HG03280 (cell line): ENCODE results near the gene MICU1.
"Not testable (repeated sequence)": the region's sequence is repeated elsewhere in the genome, so short reads cannot be mapped to it uniquely, and the experiment has no call there.

Source experiments
- ATAC-seq: cut with Tn5 transposase; IDR thresholded peaks from one replicate; pipeline ENCODE4 v1.9.1; 2021; ENCODE audit warnings: mild to moderate bottlenecking, moderate library complexity; ENCODE audit not compliant: unreplicated experiment

MICU1 gene, protein sequence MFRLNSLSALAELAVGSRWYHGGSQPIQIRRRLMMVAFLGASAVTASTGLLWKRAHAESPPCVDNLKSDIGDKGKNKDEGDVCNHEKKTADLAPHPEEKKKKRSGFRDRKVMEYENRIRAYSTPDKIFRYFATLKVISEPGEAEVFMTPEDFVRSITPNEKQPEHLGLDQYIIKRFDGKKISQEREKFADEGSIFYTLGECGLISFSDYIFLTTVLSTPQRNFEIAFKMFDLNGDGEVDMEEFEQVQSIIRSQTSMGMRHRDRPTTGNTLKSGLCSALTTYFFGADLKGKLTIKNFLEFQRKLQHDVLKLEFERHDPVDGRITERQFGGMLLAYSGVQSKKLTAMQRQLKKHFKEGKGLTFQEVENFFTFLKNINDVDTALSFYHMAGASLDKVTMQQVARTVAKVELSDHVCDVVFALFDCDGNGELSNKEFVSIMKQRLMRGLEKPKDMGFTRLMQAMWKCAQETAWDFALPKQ

DNA sequence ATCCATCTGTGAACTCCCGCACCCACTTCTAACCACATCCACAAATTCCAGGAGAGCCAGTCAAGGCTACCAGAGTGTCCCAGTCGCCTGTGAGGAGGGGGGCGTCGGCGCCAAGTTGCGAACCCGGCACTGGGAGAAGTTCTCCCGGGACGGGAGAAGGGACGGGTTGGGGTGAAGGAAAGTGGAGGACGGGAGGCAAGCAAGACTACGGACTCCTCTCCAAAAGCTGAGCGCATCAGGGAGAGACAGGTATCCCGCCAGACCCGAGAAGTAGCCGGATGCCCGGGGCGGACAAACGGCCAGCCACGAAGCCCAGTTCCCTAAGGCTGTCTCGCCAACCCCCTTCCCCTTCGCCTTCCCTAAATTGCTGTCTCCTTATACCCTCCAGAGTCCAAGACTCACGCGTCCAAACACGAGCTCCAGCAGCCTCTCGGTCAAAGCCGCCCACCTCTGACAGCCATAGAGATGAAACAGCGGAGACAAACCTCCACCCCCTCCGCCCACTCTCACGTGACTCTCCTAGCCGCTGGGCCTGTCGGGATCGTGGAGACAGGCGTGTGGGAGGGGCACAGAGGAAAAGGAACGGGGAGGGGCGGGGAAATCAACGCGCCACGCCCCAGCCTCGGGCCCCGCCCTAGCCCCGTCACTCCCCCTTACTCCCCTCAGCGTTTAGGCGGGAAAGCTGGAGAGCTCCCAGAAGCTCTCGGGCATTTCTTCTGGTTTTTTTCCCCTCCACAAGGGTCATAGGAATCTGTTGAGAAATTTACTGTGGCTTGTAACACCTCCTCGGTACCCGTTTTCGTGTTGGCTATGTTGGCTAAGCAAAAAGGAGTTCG lies at the start of gene MICU1:
MICU1 (minus strand) TSS at position 472 of the 836 bp plus-strand sequence. CDS start 59,286 bp downstream, outside the sequence.
- ATAC-seq: peak; percentile 97

DNA sequence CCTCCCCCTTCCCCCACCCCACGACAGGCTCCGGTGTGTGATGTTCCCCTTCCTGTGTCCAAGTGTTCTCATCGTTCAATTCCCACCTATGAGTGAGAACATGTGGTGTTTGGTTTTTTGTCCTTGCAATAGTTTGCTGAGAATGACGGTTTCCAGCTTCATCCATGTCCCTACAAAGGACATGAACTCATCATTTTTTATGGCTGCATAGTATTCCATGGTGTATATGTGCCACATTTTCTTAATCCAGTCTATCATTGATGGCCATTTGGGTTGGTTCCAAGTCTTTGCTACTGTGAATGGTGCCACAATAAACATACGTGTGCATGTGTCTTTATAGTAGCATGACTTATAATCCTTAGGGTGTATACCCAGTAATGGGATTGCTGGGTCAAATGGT lies 48.3 kb upstream of the MICU1 start:
- not testable (repeated sequence) for ATAC-seq

DNA sequence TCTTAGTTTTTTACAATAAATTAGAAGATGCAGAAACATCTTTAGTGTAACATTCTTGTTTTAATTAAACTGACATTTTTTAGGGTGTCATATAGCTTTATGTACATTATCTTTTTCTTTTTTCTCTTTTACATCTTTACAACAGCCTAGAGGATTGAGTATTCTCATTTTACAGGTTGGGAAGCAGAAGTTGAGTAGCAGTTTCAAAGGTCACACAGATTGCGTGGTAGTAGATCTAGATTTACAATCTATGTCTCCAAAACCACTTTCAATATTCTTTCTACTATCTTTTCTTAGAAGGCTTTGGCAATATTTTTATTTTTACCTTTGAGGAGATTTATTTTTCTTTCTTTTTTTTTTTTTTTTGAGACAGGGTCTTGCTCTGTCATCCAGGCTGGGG lies 47.4 kb upstream of the MICU1 start:
- no peak for ATAC-seq

DNA sequence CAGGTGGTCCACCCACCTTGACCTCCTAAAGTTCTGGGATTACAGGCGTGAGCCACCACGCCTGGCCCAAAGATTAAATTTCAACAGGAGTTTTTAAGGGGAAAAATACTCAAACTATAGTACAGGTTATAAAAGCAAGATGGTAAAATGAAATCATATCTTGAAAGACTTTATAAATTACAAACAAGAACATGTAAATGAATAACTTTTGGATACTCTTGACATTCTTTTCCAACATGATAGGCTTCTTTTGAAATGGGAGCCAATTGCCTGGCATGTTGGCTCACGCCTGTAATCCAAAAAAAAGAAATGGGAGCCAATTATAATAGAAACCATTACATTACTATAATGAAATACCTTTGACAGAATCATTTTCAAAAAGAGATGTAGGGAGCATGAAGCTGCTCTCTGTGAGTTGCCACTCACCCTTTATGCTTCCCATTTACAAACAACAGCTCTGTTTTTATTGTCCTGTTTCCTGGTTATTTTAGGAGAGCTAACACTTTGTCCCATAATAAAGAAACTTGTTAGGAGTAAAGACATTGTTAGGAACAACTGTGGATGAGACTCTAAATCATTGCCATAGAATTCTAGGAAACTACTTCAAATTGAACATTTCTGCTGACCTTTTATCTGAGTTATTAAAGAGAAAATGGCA lies 41.5 kb upstream of the MICU1 start:
- no peak for ATAC-seq

DNA sequence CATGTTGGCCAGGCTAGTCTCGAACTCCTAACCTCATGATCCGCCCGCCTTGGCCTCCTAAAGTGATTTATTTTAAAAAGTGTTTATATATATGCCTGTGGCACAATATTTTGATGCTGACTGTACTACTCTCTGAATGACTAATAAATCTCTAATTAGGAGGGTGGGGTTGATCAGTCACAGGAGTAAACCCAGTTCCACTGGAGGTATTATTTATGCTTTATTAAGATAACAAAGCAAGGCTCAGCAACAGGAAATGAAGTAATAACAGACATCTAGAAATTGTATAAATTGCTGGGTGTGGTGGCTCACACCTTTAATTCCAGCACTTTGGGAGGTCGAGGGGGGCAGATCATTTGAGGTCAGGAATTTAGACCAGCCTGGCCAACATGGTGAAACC lies 40.0 kb upstream of the MICU1 start:
- no peak for ATAC-seq

DNA sequence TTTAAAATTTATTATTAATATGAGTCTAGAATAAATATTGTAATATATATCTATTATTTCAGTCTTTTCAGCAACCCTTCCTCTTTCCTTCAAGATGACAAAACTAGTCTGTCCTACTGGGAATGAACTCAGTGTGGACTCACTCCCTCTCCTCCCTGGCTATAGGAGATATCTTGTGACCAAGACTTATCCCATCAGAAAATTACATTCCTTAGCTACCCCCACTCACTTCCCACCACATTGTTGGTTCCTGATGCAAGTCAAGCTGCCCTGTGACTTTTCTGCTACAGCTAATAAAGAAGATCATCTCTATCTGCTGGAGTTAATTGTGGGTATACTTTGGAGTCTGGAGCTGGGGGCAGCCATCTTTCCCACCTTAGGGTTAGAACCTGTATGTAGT lies 38.1 kb upstream of the MICU1 start:
- no peak for ATAC-seq

DNA sequence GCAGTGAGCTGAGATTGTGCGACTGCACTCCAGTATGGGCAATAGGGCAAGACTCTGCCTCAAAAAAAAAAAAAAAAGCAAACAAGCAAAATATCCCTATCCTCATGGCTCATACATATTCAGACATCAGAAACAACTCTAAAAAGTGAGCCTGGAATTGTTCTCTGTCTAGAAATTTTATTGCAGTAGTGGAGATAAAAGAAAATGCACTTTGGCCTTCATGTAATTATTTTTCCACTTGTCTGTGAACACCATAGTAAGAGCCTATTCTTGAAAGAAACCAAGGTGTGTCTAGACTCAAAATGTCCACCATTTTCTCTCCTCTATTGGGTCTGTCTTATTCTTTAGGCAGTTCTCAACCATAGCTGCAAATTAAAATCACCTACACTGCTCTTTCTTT lies 35.6 kb upstream of the MICU1 start:
- no peak for ATAC-seq

DNA sequence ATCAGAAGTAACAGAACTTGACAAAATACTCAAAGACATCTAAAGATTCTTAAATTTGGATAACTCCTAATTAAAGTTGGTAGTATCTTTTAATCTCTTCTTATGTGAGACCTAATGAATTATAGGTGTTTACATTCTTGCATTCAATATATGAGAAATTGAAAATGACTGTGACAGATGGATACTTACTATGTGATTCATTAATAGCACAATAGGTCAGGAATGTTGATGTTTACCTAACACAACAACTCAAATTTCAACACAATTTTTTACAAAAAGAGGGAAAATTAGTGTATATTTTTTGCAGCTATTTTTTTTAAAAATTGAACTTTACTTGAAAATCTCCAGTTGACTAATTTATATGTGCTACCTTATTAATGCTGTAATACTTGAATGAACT lies 34.3 kb upstream of the MICU1 start:
- no peak for ATAC-seq

DNA sequence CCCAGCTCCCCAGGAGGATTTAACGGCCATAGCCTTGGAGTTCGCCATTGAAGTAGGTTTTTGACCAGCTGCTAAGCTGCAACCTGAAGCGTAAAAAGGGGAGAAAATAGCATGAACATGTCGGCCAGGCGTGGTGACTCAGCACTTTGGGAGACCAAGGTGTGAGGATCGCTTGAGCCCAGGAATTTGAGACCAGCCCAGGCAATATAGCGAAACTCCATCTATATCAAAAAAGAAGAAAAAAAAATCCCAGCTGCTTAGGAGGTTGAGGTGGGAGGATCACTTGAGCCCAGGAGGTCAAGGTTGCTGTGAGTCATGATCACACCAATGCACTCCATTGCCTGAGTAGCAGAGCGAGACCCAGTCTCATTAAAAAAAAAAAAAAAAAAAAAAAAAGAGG lies 33.8 kb upstream of the MICU1 start:
- ATAC-seq: no peak

DNA sequence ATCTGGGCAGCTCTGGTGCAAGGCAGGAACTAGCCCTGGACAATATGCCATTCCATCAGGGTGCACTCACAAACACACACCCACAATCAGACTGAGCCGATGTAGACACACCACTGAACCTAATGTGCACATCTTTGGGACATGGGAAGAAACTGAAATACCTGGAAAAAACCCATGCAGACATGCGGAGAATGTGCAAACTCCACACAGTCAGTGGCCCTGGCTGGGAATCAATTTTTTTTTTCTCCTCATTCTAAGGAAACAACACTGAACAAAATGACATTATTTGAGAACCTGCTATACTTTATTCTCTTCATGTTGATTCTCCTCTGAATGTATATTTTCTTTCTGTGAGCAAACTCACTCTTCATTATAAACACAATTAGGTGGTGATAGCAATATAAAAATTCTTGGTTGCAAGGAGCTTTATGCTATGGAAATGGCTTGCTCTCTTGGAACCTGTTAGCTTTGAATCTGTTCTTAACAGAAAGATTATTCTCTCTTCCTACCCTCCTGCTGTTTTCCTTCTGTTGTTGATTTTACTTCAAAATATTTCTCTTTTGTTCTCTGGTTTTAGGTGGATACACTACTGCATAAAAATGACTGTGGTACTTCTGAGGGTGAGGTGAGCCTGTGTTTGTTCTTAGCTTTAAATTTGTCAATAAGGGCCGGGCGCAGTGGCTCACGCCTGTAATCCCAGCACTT lies 33.0 kb upstream of the MICU1 start:
- ATAC-seq: no peak

DNA sequence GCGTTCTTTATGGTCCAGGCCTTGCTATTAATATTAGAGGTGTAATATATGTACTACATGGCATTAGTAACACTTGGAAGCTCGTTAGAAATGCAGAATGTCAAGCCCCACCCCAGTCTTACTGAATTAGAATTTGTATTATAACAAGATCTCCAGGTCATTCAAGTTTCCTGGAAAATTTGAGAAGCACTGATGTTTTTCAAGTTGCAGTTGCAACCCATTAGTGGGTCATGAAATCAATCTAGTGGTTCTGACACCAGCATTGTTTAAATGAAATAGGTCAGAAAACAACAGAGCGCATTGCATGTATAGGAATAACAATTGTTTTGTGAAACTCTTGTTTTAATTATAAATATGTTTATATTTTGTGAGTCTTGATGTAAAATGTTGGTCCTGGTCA lies 28.8 kb upstream of the MICU1 start:
- no peak for ATAC-seq

DNA sequence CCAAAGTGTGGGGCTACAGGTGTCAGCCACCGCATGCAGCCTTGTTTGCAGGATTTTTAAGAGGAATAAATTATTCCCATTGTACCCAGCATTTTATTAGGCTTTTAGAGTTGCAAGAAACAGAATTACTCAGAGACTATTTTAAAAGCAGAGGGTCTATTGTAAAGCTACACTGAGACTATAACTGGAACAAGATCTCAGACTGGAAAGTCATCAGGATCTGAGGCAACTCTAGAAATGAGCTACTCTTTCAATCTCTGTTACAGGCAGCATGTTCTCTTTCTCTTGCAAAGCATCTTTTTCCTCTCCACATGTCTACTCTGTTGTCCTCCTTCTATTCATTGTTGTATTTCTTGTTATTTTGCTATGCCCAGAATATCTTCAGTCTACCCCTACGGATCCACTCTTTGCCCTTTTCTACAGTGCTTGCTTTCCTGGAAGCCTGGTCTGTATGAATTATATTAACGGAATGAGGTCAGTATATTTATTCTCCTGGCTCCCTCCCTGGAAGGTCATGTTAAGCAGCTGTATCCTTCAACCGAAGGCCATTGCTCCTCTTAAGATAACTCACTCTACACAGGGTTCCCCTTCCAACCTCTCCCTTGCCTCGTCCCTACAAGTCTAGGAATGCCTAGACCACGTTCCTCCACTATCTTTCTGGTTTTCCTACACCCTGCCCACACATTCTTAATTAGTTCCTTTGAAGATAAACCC lies 27.7 kb upstream of the MICU1 start:
- ATAC-seq: no peak

DNA sequence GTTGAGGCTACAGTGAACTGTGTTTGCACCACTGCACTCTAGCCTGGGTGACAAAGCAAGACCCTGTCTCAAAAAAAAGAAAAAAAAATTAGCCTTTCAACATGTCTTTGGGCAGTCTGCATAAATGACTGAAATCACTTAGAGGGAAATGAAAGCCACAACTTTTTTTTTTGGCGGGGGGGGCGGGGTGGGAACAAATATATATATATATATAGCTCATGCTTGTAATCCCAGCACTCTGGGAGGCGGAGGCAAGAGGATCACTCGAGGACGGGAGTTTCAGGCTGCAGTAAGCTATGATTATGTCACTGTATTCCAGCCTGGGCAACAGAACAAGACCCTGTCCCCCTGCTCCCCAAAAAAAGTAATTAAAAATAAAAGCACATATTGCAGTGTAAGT lies 23.4 kb upstream of the MICU1 start:
- ATAC-seq: no peak

DNA sequence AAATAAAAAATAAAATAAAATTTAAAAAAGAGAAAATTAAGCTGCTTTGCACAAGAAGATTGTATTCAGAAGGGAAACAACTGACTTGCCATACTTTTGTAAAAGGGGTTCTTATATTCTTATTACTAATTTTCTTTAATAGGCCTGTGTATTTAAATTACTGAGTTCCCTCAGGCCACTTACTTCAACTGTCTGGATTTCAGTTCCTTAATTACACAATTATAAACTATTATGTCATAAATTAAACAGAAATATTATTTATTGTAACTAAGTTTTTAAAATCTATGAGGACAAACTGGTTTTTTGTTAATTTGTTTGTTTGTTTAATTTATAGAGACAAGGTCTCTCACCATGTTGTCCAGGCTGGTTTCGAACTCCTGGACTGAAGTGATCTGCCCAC lies 22.4 kb upstream of the MICU1 start:
- ATAC-seq: no peak

DNA sequence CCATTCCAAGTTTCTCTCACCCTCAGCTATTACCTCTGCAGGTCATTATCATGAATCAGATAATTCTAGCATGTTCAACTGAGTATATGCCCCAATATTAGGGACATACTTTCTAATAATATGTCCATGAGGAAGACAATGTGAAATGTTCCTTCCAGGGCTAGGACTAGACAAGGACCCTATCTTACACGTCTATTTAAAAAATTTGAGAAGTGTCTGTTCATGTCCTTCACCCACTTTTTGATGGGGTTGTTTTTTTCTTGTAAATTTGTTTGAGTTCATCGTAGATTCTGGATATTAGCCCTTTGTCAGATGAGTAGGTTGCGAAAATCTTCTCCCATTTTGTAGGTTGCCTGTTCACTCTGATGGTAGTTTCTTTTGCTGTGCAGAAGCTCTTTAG lies 21.1 kb upstream of the MICU1 start:
- ATAC-seq: not testable (repeated sequence)

DNA sequence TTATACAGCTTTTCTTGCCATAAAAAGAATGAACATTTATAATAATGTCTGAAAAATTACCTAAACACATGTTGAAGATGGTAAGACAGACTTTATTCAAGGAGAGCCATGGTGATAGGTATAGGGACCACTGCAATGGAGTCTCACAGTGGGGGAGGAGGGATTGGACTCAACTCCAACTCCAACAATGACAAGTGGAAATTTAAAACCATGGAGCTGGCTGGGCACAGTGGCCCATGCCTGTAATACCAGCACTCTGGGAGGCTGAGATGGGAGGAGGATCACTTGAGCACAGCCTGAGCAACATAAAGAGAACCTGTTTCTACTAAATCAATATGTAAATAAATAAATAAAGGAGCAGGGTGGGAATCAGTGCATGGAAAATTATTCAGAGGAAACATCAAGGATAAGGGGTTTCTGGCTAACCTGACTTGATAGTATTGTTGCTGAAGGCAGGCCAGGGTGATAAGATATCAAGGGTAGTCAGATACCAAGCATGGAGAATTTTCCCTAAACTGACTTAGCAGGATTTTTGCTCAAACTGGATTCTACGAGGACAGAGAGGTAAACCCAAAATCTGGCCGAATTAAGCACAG lies 19.5 kb upstream of the MICU1 start:
- ATAC-seq: no peak

DNA sequence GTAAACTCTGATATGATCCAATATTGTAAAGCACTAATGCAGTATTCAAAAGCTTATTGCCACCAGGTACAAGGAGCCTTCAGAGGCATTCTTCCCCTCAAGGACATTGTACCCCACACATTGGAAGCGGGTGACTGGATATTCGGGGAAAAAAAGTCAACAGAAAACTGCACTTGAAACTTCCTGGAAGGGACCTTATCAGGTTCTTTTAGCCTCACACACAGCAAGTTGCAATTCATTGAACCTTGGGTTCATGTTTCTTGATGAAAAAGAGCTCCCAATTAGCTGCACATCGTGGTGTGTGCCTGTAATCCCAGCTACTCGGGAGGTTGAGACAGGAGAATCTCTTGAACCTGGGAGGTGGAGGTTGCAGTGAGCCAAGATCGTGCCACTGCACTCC lies 16.4 kb upstream of the MICU1 start:
- ATAC-seq: no peak

DNA sequence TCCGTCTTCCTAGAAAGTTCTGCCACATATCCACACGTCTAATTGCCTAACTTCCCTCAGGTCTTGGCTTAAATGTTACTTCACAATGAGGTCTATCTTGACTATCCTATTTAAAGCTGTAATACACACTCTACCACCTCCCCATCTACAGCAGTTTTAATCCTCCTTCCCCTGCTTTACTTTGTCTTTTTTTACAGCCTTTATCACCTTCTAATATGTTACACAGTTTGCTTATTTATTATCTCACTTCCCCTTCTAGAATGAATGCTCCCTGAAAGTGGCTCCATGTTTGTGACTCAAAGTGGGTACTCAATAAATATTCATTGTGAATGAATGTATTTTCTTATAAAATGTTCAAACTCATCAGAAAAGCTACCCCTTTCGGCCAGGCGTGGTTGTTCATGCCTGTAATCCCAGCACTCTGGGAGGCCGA lies 13.6 kb upstream of the MICU1 start:
- no peak for ATAC-seq

DNA sequence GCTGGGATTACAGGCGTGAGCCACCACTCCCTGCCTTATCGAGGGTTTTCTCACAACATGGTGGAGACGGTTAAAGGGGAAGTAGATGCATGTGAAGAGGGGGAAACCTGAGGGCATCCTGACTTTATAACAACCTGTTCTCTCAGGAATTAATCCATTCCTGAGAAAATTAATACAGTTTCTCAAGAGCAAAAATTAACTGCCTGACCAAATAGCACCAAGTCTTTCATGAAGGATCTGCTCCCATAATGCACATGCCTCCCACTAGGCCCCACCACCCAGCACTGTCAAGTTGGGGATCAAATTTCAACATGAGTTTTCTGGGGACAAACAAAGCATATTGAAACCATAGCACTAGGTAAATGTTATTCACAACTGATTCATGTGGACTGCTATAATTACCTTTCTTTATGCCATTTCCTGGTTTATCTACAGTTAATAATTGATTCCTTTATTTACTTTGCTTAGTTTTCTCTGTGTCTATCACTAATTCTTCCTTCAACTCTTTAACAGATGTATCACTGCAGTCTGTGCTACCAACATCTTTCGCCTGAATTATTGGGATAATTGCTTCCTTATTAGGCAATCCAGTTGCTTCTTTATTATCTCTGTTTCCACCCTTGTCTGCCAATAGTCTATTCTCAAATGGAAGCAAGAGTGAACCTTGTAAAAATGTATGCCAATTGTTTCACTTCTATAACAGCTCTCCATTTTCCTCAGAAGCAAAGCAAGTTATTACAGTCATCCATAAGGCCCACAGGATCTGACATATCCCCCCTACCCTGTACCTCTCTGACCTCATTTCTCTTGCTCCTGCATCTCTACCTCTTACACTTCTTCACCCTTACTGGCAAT lies 12.9 kb upstream of the MICU1 start:
- ATAC-seq: no peak
